ENCODE data around the gene MYOG.

The MYOG gene

DNA sequence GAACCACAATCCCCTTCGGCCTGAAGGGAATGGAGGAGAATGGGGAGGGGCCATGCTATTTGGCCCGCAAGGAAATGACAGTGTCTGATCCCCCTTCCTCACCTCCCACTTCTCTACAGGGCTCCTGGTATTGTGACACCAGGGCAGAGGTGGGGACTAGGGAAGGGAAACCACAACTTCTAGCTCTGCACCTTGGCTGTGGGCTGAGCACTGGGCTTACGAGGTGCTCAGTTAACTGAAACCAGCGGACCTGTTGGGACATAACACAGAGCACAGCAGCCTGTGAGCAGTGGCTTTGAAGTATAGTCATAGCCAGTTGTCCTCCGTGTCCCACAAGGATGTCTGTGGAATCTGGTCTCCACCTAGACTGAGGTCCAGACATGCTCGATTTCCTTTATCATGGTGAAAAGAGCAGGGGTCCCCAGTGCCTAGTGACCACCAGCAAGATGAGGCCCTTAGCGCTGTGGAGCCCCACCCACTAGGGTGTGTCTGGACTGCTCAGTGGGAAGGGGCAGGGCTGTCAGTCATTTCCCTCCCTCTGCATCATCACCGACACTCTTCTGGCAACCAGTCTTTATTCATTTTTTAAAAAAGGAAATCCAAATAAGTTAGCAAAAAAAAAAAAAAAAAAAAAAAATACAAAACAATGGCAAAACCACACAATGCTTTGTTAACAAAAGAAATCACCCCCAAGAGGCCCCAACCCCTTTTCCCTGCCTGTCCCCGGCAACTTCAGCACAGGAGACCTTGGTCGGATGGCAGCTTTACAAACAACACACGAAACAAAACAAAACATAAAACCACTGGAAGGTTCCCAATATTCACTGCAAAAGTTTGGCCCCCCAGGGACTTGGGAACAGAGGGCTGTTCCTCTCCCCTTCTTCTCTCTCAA is 3.0 kb downstream of the MYOG start:
- no peak for FAIRE-seq
- TF ChIP-seq, protein P1, sequence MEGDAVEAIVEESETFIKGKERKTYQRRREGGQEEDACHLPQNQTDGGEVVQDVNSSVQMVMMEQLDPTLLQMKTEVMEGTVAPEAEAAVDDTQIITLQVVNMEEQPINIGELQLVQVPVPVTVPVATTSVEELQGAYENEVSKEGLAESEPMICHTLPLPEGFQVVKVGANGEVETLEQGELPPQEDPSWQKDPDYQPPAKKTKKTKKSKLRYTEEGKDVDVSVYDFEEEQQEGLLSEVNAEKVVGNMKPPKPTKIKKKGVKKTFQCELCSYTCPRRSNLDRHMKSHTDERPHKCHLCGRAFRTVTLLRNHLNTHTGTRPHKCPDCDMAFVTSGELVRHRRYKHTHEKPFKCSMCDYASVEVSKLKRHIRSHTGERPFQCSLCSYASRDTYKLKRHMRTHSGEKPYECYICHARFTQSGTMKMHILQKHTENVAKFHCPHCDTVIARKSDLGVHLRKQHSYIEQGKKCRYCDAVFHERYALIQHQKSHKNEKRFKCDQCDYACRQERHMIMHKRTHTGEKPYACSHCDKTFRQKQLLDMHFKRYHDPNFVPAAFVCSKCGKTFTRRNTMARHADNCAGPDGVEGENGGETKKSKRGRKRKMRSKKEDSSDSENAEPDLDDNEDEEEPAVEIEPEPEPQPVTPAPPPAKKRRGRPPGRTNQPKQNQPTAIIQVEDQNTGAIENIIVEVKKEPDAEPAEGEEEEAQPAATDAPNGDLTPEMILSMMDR (IDR thresholded peaks at IDR 0.05; ENCODE audit: insufficient read depth, missing control alignments) = no peak

DNA sequence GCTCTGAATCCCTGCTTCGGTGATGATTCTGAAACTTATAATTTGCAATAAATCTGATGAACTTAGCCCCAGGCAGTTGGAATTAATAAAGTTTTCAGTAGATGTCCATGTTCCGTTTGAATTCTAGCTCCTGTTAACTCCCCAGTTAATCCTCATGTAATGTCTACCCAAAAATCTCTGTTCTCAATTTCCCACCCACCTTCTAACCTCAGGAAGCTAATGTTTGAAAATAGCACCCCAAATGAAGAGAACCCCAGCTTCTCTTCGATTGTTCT is 3.6 kb downstream of the MYOG start:
- DNase-seq (ENCODE audit: insufficient read length, low spot score) (no peak), FAIRE-seq (no peak)
- TF ChIP-seq, protein P1 (IDR thresholded peaks at IDR 0.05; ENCODE audit: insufficient read depth, missing control alignments) = no peak

More for the DNA sequence above, 3.0 kb downstream of the MYOG start:
- DNase-seq (ENCODE audit: insufficient read length, low spot score) = no peak

DNA sequence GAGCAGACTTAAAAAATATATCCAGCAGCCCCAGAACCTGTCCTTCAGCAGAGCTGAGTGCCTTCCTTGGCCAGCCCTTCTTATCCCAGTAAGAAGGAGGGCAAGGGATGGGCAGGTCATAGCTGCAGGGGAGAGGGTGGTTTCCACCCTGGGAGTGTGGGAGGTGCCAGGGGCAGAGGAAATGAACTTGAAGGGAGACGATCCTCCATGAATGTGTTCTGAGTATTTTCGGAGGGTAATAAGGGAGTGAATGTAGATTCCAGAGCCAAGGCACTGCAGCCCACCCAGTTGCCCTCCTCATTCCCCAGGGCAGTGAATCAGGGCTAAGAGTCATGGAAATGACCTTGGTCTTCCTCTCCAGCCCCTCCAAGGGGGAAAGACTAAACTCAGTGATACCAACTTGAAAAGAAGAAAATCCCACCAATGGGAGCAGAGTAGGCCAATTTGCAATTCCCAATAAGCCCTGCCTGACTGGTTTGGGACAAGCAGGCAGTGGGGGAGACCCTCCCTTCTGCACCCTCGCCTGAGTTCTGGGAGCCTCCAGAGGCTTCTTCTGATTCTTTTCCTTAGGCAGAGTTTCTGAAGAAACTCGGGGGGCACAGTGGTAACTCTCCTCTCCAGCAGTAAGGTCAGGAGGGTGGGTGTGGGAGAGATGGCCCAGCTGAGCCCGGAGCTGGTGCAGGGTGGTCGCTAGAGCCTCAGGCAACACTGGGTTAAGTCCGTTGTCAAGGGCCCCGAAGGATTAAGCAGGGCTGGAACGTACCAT is 4.2 kb downstream of the MYOG start:
- FAIRE-seq = no peak
- TF ChIP-seq, protein P1 (IDR thresholded peaks at IDR 0.05; ENCODE audit: insufficient read depth, missing control alignments) = no peak
- DNase-seq (ENCODE audit: insufficient read length, low spot score) = no peak

DNA sequence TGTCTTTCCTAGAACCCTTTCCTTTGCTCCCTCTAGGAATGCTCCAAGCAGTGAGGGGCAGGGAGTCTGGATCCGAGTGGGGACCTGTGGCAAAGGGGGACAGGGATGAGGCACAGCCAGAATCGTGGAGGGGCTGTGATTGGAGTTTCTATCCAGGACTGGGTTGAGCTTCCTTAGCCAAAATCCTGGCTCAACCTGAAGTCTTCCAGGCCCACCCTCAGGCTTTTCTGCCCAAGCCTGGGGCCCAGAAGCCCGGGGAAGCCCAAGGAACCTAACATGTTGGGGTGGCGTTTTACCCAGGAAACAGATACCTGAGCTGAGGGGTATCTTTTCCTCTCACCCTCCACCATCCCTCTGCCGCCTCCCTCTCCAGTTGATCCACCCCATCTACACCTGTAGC is 5.4 kb downstream of the MYOG start:
- TF ChIP-seq, protein P1 (IDR thresholded peaks at IDR 0.05; ENCODE audit: insufficient read depth, missing control alignments) = no peak
- FAIRE-seq (no peak), DNase-seq (ENCODE audit: insufficient read length, low spot score) (no peak)

DNA sequence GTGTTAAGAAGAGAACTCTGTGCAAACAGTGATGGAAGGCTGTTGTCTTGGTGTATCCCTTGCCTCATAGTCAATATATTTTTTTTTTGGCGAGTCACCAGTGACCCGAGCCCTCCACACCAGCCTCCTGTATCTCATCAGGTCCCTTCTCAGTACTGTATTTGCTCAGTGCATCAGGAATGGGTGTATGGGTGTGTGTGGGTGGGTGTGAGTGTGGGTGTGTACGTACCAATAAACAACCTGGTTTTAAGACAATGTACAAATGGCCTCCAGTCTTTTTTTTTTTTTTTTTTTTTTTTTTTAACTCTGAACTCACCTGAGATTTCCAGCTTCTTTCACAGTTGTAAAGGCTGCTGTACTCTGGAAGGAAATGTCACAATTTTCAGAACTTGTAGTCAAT is 7.3 kb downstream of the MYOG start:
- TF ChIP-seq, protein P1 (IDR thresholded peaks at IDR 0.05; ENCODE audit: insufficient read depth, missing control alignments) = no peak
- DNase-seq (ENCODE audit: insufficient read length, low spot score) (no peak), FAIRE-seq (no peak)

DNA sequence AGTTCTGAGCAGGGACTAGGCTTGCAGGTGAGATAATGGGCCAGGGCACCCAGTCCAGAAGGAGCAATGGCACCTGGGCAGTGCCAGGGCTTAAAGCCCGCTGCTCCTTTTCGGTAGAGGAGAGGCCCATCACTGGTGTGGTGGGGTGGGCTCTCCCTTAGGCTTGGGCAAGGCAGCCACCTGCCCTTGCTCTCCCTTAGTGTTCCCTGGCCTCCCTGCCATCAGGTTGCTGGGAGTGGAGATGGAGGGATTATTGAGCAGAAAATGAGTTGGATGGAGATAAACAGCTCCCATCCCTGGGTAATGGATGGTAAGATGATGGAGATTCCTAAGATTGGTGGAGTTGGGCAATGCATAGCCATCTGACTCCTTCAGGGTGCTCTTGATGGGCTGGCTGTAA is 7.9 kb downstream of the MYOG start:
- DNase-seq (ENCODE audit: insufficient read length, low spot score) (no peak), FAIRE-seq (no peak)
- TF ChIP-seq, protein P1 (IDR thresholded peaks at IDR 0.05; ENCODE audit: insufficient read depth, missing control alignments) = no peak

DNA sequence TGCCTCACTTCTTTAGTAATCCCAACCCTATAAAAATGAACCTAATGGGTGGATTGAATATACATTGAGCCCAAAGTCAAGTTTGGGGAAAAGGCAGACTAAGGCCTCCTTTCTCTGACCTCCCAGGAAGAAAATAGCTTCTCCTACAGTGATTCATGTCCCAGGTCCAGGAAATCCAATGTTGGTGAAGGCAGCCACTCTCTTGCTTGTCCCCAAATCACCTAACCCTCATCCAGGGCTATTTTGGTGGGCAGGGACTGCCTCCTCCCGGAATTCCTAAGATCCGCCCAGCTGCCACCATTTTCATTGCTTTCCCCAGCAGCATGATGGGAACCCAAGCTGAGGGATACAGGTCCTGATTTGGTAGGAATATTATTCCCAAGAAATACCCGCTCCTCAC is 8.4 kb downstream of the MYOG start:
- TF ChIP-seq, protein P1 (IDR thresholded peaks at IDR 0.05; ENCODE audit: insufficient read depth, missing control alignments) = no peak
- no peak for FAIRE-seq
- no peak for DNase-seq (ENCODE audit: insufficient read length, low spot score)
